Measurements from ENCODE around the gene VPS33A. TPM values are rescaled to one million over a fixed set of nuclear protein-coding genes. Genes with fewer than 3 reads are reported as not detected.

Gene VPS33A
- total RNA-seq, 1 experiment from 2014 or later = 35.2 TPM

- Histone ChIP-seq H3K4me3 (ENCODE audit: low read depth in 2 of 2, low read length in 2 of 2) (peak overlapping the region; percentile 41 to 63), H3K27me3 (ENCODE audit: control insufficient read depth, insufficient read depth, low read length) (no peaks in the 10 kb centered on the region), H3K4me1 (ENCODE audit: control insufficient read depth, insufficient read depth, low read length) (peaks cover 16% of the 10 kb centered on the region), H3K36me3 (ENCODE audit: control insufficient read depth, insufficient read depth, low read length) (peaks cover 15% of the 10 kb centered on the region; the same call in 1 of the 2 replicates), H3K27ac (ENCODE audit: low read length) (peak overlapping the region; percentile 68), H3K9me3 (ENCODE audit: control insufficient read depth, insufficient read depth, low read depth, low read length) (no peaks in the 10 kb centered on the region)
- in situ Hi-C loops (cut with HindIII; ENCODE audit: low pct_unique_long_range_greater_than_20kb, low sequenced_read_pairs) (no loop called here), intact Hi-C loops (cut with micrococcal nuclease; ENCODE audit: unreplicated experiment) (no loop called here)
- CTCF ChIA-PET = interaction anchor here (0.6 kb wide), 1 partner anchor 1996 kb away, joined by 6 read pairs; no protein-coding TSS in a partner anchor
- no peak for TF ChIP-seq CTCF (IDR thresholded peaks at IDR 0.05)
- peak; percentile 87; the same call in 1 of the 2 replicates for TF ChIP-seq SIN3A (IDR thresholded peaks at IDR 0.05; ENCODE audit: borderline replicate concordance, insufficient read depth, low read depth, low read length)
- TF ChIP-seq REST (IDR thresholded peaks at IDR 0.05; ENCODE audit: insufficient read depth in 1 of 2, low read depth in 2 of 2, low read length in 1 of 2) = peak; percentile 78 to 96
- no peak for DNase-seq (ENCODE audit: low read depth, low spot score)
- no TSS peak for BruUV-seq (replicated peaks)
- no peak for ATAC-seq
- POLR2A ChIA-PET = interaction anchor here (0.5 to 1.0 kb wide), 2 partner anchors 23 to 274 kb away, joined by 3 to 5 read pairs; partner anchors contain the start of genes B3GNT4 and ZCCHC8
Measured at GRCh38 chr12:122226366-122227125, 39.7 kb downstream of the VPS33A start.

- peak within 1 kb of the TSS; percentile 97 for H3K27ac ChIP-seq (ENCODE audit: low read length)
- in situ Hi-C loops (cut with HindIII; ENCODE audit: low pct_unique_long_range_greater_than_20kb, low sequenced_read_pairs) (no loop called here), intact Hi-C loops (cut with micrococcal nuclease; ENCODE audit: unreplicated experiment) (no loop called here)
- ChIA-PET POLR2A (interaction anchor here (1.0 kb wide), 1 partner anchor 275 kb away, joined by 3 read pairs; the partner anchor contains the start of gene ZCCHC8), CTCF (interaction anchor here (0.5 to 0.6 kb wide), 2 partner anchors 268 to 1995 kb away, joined by 4 to 6 read pairs; no protein-coding TSS in a partner anchor)
- TF ChIP-seq CTCF (IDR thresholded peaks at IDR 0.05) (no peak), SIN3A (IDR thresholded peaks at IDR 0.05; ENCODE audit: borderline replicate concordance, insufficient read depth, low read depth, low read length) (peak; percentile 79; the same call in 1 of the 2 replicates), POLR2AphosphoS5 (IDR thresholded peaks at IDR 0.05; ENCODE audit: low read depth, low read length) (peak; percentile 88), REST (IDR thresholded peaks at IDR 0.05; ENCODE audit: insufficient read depth in 1 of 2, low read depth in 2 of 2, low read length in 1 of 2) (peak; percentile 57 to 64; a peak in 3 of 4 replicates)
- peak; percentile 86 for DNase-seq (ENCODE audit: low read depth, low spot score)
- ATAC-seq = peak; percentile 96
- H3K36me3 ChIP-seq (ENCODE audit: control insufficient read depth, insufficient read depth, low read length) = peaks cover 15% of the 10 kb centered on the region; the same call in 1 of the 2 replicates
- BruUV-seq (replicated peaks) = no TSS peak
- no peaks in the 10 kb centered on the region for H3K9me3 ChIP-seq (ENCODE audit: control insufficient read depth, insufficient read depth, low read depth, low read length)
- H3K4me3 ChIP-seq (ENCODE audit: low read depth in 2 of 2, low read length in 2 of 2) = peak within 1 kb of the TSS; percentile 92 to 100
- no peaks in the 10 kb centered on the region for H3K27me3 ChIP-seq (ENCODE audit: control insufficient read depth, insufficient read depth, low read length)
- H3K4me1 ChIP-seq (ENCODE audit: control insufficient read depth, insufficient read depth, low read length) = peaks cover 16% of the 10 kb centered on the region
Measured at GRCh38 chr12:122225683-122226365, 40.5 kb downstream of the VPS33A start, which contains the start of gene DIABLO. DIABLO (minus strand) TSS chr12:122226052; CDS start chr12:122226014, 38 bp downstream.

Measured in Panc1 (cell line).